ENCODE results near the gene ARPP19.

GRCh38 chr15:52576692-52577091, 7.9 kb upstream of the ARPP19 start:
- TF ChIP-seq CTCF (conservative IDR thresholded peaks at IDR 0.05; ENCODE audit: low read depth, low read length) (no peak), MAZ (IDR thresholded peaks at IDR 0.05; ENCODE audit: borderline replicate concordance, low read depth, low read length) (no peak), SMC3 (IDR thresholded peaks at IDR 0.05; ENCODE audit: low read depth, low read length) (no peak), POLR2A (IDR thresholded peaks at IDR 0.05; ENCODE audit: low read depth, low read length) (no peak), RAD21 (IDR thresholded peaks at IDR 0.05; ENCODE audit: low read length) (no peak), MXI1 (IDR thresholded peaks at IDR 0.05; ENCODE audit: borderline replicate concordance, low read depth, low read length) (no peak)

Measured in IMR-90 (cell line).